Measurements from ENCODE around the gene TOR1B.
"Not testable (repeated sequence)": the region's sequence is repeated elsewhere in the genome, so short reads cannot be mapped to it uniquely, and the experiment has no call there.

DNA sequence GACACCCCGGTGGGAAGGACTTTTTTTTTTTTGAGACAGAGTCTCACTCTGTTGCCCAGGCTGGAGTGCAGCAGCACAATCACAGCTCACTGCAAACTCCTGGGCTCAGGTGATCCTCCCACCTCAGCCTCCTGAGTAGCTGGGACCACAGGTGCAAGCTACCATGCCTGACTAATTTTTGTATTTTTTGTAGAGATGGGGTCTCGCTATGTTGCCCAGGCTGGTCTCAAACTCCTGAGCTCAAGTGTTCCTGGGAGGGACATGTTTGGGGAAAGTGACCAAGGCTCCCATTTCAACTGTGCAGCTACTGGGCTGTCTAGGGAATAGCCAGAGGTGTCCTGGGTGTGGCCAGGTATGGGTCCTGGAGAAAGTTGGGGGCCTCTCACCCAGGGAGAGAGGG lies 7.0 kb upstream of the TOR1B start:
- TF ChIP-seq CTCF (IDR thresholded peaks at IDR 0.05; ENCODE audit: low read depth, low read length, poor library complexity, severe bottlenecking); EZH2phosphoT487 (IDR thresholded peaks at IDR 0.05; ENCODE audit: borderline replicate concordance, low read length): not testable (repeated sequence)

Measured in DOHH2 (cell line).